Measurements from ENCODE around the gene RPH3AL.
"Not testable (repeated sequence)": the region's sequence is repeated elsewhere in the genome, so short reads cannot be mapped to it uniquely, and the experiment has no call there.

RPH3AL gene

DNA sequence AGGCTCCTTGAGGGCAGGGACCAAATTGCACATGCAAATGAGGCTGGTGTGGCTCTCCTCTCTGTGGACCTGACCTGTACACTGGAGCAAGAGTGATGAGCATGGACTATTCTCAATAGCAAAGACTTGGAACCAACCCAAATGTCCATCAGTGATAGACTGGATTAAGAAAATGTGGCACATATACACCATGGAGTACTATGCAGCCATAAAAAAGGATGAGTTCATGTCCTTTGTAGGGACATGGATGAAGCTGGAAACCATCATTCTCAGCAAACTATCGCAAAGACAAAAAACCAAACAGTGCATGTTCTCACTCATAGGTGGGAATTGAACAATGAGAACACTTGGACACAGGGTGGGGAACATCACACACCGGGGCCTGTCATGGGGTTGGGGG lies 128.0 kb downstream of the RPH3AL start:
- not testable (repeated sequence) for DNase-seq (ENCODE audit: low spot score)

DNA sequence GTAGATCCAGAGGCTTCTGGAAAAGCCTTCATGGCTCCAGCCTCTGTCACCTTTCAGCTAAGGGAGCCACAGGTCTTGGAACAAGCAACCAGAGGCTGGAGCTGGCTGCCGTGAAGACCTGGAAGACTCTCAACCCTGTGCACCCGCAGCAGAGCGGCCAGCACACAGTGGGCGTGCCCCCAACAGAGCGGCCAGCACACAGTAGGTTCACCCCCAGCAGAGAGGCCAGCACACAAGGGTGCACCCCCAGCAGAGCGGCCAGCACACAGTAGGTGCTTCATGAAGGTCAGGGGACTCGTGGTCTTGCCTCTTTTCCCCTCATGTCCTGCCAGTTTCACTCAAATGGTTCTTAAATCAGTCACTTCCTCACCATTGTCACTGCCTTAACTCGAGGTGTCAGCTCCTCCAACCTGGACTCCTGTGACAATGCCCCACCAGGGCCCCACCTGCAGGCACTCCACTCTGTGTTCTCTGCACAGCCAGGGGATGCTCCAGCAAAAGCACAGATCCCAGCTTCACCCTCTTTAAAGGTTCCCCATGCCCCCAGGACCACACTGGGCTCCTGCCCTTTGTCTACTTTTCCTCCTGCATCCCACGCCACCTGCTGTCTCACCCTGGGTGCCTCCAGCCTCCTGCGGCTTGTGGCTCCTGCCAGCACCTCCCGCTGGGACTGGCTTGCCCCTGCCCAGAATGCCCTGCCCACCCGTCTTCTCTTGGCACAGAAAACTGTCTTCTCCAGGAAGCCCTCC lies 128.7 kb downstream of the RPH3AL start:
- DNase-seq (ENCODE audit: low spot score), result no peak

DNA sequence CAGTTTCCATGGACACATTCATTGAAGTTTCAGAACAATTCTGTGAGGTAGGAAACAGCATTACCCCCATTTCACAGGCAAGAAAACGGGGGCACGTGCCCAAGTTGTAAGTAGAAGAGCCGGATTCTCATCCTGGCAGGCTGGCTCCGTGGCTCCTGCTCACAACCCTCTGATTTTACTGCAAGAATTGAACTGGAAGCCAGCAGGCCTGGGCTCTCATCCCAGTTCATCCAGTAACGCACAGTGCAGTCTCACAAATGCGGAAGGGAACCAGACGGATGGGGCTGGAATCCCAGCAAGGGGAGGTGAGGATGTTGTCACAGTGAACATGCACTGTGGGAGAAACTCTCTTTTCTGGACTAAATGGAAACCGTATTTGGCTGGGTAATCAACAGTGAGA lies 130.4 kb downstream of the RPH3AL start:
- DNase-seq (ENCODE audit: low spot score), result no peak

DNA sequence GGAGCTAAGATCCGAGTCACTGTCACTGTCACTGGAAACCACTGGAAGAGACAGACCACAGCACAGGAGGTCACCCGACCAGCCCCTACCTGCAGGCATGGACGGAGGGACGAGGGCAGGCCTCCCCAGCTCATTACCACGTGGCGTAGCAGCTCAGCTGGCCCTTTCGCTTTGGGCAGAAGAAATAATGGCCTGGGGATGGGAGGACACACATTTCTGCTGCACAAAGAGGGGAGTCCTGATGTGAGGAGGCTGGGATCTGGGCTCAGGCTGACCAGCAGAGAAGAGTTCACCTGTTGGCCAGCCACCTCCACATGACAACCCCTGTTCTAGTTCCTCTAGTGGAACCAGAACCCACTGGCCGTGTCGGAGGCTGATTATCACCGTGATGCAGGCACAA lies 132.9 kb downstream of the RPH3AL start:
- DNase-seq (ENCODE audit: low spot score), result no peak

DNA sequence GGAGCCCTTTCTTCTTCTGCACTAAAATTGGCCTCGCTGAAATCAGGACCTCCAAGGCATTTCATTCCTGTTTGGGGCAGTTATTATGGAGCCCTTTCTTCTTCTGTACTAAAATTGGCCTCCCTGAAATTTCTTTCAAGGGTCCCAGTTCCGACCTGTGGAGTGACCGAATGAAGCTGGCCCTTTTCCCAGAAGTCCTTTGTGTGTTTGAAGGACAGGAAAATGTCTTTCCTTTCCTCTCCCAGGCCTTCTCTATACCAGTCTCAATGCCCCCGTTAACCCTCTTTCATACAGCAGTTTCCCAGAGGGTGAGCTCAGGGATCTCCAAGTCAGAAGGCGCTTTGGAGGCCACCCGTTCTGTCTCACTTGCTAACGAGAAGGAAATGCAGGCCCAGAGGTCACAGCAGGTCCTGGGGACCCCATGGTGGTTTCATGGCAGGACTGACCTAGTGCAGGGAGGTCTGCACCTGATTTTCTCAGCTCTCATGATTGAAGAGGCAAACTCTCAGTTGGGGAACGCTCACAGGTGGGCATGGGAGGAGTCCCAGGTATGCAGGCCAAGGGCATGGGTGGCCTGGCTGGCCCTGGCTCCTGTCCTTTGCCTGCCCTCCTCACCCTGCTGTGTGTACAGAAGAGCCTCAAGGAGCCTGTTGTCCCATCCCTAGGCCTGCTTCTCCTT lies 134.0 kb downstream of the RPH3AL start:
- no peak for DNase-seq (ENCODE audit: low spot score)

DNA sequence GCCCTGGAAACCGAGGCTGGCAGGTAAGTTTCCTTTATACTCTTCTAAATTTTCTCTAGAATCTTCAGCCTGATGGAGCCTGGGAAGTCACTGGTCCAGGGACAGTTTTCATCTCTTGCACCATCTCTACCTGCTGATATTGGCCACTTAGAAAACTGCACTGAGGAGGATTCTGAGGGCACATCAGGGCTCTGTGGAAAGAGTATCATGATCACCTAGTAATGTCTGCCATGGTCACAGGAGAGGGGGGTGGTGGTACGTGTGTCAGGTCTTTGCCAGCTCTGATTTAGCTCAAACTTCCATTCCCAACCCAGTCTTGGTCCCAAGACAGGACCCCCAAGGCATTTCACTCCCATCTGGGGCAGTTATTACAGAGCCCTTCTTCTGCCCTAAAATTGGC lies 136.0 kb downstream of the RPH3AL start:
- no peak for DNase-seq (ENCODE audit: low spot score)

DNA sequence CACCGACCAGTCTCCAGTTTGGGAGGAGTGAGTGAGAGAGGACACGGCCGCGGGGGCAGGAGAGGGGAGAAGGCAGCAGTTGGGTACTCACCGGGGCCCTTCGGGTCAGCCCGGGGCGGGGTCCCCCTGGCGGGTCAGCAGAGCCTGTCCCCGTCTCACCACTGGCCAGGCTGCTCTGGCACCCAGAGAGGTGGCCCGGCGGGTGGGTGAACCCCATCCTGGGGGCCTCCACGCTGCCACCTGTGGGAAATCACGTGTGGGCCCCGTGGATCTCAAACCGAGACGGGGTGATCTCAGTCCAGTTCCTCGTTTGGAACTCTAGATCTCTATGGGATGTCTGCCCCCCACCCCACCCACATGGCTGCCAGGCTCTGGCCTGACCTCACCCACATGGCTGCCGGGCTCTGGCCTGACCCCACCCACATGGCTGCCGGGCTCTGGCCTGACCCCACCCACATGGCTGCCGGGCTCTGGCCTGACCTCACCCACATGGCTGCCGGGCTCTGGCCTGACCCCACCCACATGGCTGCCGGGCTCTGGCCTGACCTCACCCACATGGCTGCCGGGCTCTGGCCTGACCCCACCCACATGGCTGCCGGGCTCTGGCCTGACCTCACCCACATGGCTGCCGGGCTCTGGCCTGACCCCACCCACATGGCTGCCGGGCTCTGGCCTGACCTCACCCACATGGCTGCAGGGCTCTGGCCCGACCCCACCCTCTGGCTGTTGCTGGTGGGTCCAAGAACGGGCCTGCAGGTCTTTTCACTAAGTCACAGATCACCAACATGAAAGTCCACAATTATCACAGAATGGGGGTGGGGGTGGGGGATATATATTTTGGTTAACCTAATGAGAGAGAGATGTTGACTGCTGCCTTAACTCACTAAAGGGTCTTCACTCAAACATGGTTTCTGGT lies 136.8 kb downstream of the RPH3AL start:
- DNase-seq (ENCODE audit: low spot score), result not testable (repeated sequence)

DNA sequence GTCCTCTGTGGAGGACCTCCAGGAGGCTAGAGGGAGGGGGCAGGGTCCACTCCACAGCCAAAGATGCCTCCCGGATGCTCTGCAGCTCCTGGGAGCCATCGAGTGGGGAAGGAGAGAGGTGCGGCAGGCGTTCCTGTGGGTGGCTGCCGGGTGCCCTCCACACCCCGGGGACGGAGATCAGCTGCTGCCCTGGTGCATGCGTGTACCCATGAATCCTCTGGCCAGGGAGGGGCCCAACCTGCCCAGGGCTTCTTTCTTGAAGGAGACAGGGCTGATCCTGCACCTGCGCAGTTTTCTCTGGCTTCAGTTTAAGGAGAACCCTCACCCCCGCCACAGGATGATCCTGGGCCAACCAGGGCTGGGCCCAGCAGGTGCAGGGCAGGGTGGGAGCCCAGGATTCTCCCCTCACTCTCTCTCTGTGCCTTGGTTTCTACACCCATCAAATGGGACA lies 137.7 kb downstream of the RPH3AL start:
- no peak for DNase-seq (ENCODE audit: low spot score)

DNA sequence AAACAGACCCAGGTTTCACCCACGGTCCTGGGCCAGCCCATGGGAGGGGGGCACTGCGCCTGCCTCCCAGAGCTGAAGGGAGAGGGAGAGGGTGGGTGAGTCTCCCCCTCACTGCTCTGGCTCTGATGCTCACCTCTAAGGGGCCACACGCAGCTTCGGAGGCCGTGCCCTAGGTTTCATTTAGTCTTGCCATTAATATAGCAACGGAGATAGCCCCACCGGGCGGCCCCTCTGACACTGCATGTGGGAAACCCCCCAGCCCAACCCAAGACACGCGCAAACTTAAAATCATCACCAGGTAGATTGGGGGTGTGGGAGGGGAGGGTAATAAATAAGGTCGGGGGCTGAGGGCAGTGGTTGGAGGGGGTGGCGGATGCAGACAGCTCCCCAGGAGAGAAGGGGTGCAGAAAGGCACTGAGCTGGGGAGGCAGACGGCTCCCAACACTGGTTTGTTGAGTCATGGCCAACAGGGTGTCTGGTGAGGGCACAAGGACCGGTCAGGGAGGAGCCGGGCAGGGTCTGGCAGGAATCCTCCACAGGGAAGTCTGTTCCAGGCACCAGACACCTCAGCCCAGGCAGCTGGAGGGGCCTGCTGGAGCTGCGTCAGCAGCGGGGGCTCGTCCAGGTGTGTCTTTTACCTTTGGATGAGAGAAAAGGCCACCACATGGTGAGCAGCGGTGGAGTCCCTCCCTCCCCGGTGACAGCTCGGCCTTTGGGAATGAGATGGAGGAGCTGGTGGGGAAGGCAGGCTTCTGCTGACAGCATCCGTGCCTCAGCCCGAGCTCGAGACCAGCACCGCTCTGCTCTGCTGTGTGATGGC lies 139.1 kb downstream of the RPH3AL start:
- no peak for DNase-seq (ENCODE audit: low spot score)

DNA sequence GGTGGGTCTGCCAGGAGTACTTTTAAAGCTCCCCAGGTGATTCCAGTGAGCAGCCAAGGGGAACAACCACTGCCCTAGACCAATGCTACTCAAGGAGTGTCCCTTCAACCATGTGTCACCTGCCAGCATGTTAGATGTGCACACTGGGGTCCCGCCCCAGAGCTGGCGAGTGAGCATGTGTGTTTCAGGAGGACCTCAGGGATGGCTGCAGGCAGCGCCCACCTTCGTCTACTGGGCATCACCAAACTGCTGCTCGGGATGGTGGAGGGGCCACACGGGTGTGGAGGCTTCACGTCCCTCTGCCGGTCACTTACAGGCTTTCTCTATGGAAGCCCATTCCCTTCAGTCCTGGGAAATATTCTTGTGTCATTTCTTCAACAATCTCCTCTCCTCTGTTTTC lies 142.2 kb downstream of the RPH3AL start:
- no peak for DNase-seq (ENCODE audit: low spot score)

- DNase-seq (ENCODE audit: low spot score), result no peak
Measured at GRCh38 chr17:208429-208828, 144.2 kb downstream of the RPH3AL start.

DNA sequence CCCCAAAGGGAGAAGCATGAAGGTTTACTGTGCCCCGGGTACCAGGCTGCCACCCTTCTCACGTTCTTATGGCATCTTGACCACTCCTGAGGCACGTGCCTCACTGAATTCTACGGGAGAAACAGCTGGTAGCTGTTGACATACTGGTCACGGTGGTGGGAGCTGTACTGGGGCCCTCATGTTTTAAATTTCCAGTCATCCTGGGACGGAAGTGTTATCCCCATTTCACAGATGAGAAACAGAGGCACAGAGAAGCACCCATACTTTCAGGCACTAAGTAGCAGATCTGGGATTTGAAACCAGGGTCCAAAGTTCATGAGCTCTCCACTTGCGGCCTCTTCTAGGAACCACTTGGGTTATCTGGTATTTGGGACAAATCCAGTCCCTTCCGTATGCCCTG lies 144.8 kb downstream of the RPH3AL start:
- DNase-seq (ENCODE audit: low spot score), result no peak

DNA sequence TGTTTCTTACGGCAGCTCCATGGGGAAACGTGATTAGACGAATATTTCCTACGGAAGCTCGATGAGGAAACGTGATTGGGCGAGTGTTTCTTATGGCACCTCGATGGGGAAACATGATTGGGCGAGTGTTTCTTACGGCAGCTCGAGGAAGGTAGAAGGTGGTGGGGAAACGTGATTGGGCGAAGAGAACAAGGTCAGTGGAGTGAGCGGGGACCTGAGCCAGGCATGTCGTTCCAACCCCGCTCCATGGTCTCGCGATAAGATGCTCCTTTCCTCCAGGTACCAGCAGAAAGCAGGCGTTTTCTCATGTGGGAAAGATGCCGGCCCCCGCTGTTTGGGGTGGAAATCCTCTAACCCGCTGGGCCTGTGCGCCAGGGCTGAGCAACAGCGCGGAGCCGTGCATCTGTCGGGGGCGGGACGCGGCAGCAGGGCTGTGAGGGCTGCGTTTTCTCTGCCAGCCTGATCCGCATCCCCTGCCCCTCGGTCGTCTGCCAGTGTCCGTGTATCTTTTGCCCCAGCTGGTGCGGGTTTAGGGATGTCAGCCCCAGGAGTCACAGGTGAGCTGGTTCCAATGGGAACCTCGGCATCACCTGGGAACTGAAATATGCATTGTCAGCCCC lies 145.6 kb downstream of the RPH3AL start:
- no peak for DNase-seq (ENCODE audit: low spot score)

DNA sequence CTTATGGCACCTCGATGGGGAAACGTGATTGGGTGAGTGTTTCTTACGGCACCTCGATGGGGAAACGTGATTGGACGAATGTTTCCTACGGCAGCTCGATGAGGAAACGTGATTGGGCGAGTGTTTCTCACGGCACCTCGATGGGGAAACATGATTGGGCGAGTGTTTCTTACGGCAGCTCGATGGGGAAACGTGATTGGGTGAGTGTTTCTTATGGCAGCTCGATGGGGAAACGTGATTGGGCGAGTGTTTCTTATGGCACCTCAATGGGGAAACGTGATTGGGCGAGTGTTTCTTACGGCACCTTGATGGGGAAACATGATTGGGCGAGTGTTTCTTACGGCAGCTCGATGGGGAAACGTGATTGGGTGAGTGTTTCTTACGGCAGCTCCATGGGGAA lies 146.1 kb downstream of the RPH3AL start:
- DNase-seq (ENCODE audit: low spot score), result not testable (repeated sequence)

GRCh38 chr17:205817-206216 lies 146.8 kb downstream of the RPH3AL start:
- DNase-seq (ENCODE audit: low spot score), result no peak

DNA sequence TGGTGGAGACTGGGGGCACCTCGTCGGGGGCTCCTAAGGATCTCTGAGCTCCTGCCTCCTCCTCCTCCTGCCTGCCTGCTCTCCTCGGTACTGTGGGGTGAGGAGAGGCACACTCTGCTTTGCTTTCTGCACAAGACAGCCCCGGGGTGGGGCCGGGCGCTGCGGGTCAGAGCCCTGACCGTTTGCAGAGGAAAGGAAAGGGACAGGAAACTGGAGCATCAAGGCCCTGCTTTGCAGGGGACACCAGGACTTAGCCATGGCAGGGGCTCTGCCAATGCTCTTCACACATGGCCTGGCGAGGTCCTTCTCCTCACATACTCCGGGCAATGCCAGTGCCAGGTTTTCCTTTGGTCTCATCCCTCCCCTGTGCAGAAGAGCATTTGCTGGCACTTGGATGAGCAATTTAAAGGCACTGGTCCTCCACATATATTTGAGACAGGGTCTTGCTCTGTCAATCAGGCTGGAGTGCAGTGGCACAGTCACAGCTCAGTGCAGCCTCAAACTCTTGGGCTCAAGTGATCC lies 147.4 kb downstream of the RPH3AL start:
- no peak for DNase-seq (ENCODE audit: low spot score)

DNA sequence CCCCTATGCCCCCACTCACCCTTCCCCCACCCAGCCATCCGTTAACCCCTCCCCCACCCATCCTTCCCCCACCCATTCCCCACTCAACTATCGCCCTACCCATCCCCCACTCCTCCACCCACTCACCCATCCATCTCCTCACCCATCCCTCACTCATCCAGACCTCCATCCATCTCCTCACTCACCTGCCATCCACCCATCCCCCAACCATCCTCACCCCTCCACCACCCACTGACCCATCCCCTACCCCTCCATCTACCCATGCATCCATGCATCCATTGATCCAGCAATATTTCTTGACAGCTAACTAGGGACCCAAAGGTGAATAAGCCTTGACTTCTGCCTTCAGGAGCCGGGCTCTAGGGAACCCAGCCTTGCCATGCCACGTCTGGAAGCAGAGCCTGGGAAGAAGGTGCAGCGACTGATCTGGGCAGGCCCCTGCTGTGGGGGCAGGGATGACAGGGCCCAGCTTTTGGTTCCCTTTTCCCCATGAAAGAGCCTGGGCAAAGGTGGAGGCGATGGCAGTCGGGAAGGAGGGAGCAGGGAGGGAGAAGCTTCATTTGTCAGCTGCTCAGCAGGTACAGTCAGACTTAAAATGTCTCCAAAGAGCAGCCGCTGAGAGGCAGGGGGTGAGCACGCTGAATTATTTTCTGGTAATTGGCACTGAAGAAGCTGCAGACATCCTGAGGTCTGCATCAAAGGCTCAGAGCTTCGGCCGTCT lies 148.0 kb downstream of the RPH3AL start:
- no peak for DNase-seq (ENCODE audit: low spot score)

DNA sequence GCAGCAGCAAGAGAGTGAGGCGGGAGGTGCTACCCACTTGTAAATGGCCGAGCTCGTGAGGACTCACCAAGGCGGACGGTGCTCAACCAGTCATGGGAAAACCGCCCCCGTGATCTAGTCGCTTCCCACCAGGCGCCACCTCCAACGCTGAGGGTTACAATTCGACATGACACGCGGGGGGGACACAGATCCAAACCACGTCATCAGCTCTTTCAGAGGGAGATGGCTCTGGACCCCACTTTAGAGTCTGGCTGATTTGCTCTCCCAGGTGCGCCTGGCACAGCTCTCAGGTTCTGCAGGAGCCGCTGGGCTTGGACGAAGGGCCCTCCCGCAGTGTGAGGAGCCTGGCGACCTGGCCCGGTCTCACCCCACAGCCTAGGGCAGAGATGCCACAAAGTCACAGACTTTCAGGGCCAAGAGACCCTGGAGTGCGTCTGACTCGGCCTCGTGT lies 150.1 kb downstream of the RPH3AL start:
- no peak for DNase-seq (ENCODE audit: low spot score)

DNA sequence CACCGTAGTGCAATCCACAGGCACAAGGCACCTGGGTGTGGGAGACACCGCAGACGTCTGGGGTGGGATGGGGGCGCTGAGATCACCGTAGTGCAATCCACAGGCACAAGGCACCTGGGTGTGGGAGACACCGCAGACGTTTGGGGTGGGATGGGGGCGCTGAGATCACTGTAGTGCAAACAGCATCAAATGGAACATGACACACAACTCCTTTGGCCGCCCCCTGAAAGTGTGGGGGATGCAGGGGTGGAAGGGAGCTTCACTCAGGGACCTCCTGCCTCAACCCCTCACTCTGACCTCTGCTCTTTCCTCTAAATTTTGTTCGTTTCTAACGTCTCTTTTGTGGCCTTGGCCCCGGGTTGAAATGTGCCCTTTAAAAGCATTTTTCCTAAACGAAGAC lies 150.9 kb downstream of the RPH3AL start:
- not testable (repeated sequence) for DNase-seq (ENCODE audit: low spot score)

GRCh38 chr17:201257-201656 lies 151.3 kb downstream of the RPH3AL start:
- DNase-seq (ENCODE audit: low spot score), result not testable (repeated sequence)

Data from COLO829 (cell line).